Measurements from ENCODE around the gene WNT7B. TPM values are rescaled to one million over a fixed set of nuclear protein-coding genes. Genes with fewer than 3 reads are reported as not detected.

Gene WNT7B
- total RNA-seq, 4 donors from 2014 or later: not detected

DNA sequence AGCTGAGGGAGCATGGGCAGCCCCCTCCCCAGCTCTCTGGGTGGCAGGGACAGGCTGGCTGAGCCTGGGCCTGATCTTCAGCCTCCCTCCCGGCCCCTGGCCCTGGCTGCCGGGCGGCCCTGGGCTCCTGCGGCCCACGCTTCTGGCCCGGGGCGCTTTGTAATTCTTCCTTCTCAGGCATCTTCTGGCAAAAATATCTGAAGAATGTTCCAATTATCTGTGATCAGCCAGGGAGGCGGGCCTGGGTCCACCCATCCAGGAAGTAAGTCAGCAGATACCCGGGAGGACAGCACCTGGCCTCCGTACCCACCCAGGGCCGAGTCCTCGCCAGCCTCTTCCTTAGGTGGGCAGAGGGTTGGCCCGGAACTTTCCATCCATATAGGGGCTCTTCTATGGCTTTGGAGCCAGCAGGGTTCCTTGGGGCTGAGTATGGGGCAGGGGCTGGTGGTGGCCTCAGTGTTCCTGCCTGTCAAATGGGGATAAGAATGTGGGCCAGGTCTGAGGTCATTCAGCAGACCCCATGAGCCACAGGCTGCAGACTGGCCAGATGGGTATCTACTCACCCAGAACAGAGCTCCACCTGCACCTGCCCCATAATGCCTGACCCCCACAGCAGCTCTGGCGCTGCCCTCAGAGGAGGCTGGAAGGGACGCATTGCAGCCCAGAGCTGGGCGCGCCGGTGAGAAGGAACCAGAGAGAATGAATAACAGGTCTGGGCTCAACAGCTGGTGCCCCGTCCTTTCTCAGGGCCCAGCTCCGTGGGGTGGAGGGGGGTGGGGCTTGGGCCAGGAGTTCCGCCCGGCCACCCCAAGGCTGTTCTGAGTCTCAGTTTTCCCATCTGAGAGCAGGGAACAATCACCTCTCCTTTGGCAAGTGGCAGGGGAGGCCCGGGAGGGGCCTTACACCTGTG is 16.2 kb downstream of the WNT7B start:
- Histone ChIP-seq H3K4me3 (no peak overlapping the region), H3K27me3 (peaks cover 13% of the 10 kb centered on the region), H3K27ac (no peak overlapping the region), H3K36me3 (no peaks in the 10 kb centered on the region), H3K9me3 (no peaks in the 10 kb centered on the region), H3K4me1 (no peaks in the 10 kb centered on the region)
- 76% methylated on average over 23 of the region's 23 CpGs; no CpG with 5 or more reads in 1 of the 2 donors for WGBS, 2 donors (ENCODE audit: low coverage in 1 of 2)
- intact Hi-C loops (cut with DNase I; ENCODE audit: low total_unique reads): no loop called here
- in situ Hi-C loops (cut with MboI; ENCODE audit: low pct_ligation_motif_present in 1 of 4, low pct_unique_long_range_greater_than_20kb in 1 of 4, low sequenced_read_pairs in 3 of 4): no loop called here
- DNase-seq: no peak
- TF ChIP-seq POLR2A (IDR thresholded peaks at IDR 0.05) (no peak), EP300 (IDR thresholded peaks at IDR 0.05; ENCODE audit: low read depth) (no peak), POLR2AphosphoS5 (IDR thresholded peaks at IDR 0.05) (no peak)
- TF ChIP-seq, protein P1, sequence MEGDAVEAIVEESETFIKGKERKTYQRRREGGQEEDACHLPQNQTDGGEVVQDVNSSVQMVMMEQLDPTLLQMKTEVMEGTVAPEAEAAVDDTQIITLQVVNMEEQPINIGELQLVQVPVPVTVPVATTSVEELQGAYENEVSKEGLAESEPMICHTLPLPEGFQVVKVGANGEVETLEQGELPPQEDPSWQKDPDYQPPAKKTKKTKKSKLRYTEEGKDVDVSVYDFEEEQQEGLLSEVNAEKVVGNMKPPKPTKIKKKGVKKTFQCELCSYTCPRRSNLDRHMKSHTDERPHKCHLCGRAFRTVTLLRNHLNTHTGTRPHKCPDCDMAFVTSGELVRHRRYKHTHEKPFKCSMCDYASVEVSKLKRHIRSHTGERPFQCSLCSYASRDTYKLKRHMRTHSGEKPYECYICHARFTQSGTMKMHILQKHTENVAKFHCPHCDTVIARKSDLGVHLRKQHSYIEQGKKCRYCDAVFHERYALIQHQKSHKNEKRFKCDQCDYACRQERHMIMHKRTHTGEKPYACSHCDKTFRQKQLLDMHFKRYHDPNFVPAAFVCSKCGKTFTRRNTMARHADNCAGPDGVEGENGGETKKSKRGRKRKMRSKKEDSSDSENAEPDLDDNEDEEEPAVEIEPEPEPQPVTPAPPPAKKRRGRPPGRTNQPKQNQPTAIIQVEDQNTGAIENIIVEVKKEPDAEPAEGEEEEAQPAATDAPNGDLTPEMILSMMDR (IDR thresholded peaks at IDR 0.05): no peak

DNA sequence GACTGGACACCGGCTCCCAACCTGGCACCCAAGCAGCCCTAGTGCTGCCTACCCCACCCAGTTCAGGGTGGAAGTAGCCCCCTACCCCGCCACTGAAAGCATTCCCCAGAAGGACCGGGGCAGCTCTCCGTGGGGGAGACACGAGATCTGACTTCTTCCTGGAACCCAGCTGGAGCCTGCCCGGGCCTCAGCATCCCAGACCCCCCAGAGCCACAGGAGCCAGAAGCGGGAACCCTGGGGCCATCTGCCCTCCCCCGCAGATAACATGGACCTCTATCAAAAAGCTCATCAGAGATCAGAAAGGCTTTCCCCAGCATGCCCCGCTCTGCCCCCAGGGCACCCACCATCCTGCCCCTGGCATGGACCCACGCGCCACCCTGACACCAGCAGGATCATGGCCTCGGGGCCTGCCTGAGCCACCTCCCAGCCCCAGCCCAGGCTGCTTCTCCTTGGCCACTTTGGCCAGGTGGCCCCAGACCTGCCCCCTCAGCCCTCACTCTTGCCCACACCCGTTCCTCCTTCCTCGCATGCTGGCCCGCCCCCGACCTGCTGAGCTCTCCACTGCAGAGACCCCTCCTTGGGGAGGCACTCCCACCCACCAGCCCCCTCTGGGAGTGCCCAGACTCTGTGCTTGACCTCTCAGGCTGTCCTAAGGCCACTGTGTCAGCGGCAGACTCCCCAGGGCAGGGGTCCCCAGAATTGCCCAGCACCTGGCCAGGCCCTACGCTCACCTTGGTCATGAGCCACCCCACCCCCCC is 17.1 kb downstream of the WNT7B start:
- in situ Hi-C loops (cut with MboI; ENCODE audit: low pct_ligation_motif_present in 1 of 4, low pct_unique_long_range_greater_than_20kb in 1 of 4, low sequenced_read_pairs in 3 of 4): no loop called here
- 76% methylated on average over 16 of the region's 18 CpGs; no CpG with 5 or more reads in 1 of the 2 donors for WGBS, 2 donors (ENCODE audit: low coverage in 1 of 2)

DNA sequence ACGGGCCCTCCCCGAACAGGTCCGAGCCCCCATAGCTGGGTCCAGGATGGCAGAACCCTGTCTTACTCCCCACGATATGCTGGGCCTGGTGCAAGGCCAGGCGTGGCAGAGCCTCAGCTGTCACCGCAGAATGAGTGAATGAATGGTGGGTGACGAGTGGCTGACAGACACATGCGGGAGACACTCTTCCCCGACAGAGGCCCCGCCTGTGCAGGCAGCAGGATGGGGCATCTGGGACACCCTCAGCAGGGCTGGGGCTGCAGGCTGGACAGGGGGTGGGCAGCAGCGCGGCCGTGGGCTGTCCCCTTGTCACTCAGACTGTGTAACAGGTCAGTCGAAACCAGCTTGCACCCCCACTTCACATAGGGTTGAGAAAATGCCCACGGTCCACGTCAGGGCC is 18.0 kb downstream of the WNT7B start:
- intact Hi-C loops (cut with DNase I; ENCODE audit: low total_unique reads): no loop called here
- Histone ChIP-seq H3K27me3 (peaks cover 16% of the 10 kb centered on the region), H3K4me1 (no peaks in the 10 kb centered on the region), H3K9me3 (no peaks in the 10 kb centered on the region), H3K36me3 (no peaks in the 10 kb centered on the region), H3K4me3 (no peak overlapping the region), H3K27ac (no peak overlapping the region)
- 83% methylated on average over 15 of the region's 16 CpGs; no CpG with 5 or more reads in 1 of the 2 donors for WGBS, 2 donors (ENCODE audit: low coverage in 1 of 2)
- no peak for DNase-seq
- no peak for TF ChIP-seq POLR2AphosphoS5 (IDR thresholded peaks at IDR 0.05)
- no peak for TF ChIP-seq POLR2A (IDR thresholded peaks at IDR 0.05)
- TF ChIP-seq, protein P1 (IDR thresholded peaks at IDR 0.05): no peak
- TF ChIP-seq EP300 (IDR thresholded peaks at IDR 0.05; ENCODE audit: low read depth): no peak
- in situ Hi-C loops (cut with MboI; ENCODE audit: low pct_ligation_motif_present in 1 of 4, low pct_unique_long_range_greater_than_20kb in 1 of 4, low sequenced_read_pairs in 3 of 4): no loop called here

More for the DNA sequence above, 17.1 kb downstream of the WNT7B start:
- no peak overlapping the region for H3K4me3 ChIP-seq
- no peaks in the 10 kb centered on the region for H3K4me1 ChIP-seq
- intact Hi-C loops (cut with DNase I; ENCODE audit: low total_unique reads): no loop called here
- no peak for DNase-seq
- no peaks in the 10 kb centered on the region for H3K36me3 ChIP-seq
- peaks cover 13% of the 10 kb centered on the region for H3K27me3 ChIP-seq
- no peak overlapping the region for H3K27ac ChIP-seq
- TF ChIP-seq EP300 (IDR thresholded peaks at IDR 0.05; ENCODE audit: low read depth): no peak
- TF ChIP-seq, protein P1 (IDR thresholded peaks at IDR 0.05): no peak
- no peak for TF ChIP-seq POLR2A (IDR thresholded peaks at IDR 0.05)
- no peak for TF ChIP-seq POLR2AphosphoS5 (IDR thresholded peaks at IDR 0.05)
- no peaks in the 10 kb centered on the region for H3K9me3 ChIP-seq

DNA sequence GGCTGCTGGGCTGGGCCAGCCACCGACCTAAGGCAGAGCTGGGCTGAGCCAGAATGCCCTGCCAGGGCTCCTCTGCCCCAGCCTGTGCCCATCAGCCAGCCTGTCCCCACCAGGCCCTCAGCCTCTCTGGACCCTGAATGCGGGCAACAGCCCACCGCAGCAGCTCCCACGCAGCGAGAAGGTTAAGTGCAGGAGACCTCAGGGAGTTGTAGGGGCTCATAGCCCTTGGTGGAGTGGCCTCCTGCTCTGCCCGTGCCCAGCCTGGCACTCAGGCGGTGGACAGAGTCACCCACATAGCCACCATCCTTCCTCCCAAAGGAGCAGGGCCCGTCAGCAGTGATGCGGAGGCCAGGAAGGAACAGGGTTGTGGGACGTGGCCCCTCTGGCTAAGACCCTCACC is 19.1 kb downstream of the WNT7B start:
- DNase-seq: no peak
- Histone ChIP-seq H3K36me3 (no peaks in the 10 kb centered on the region), H3K27ac (no peak overlapping the region), H3K27me3 (peaks cover 21% of the 10 kb centered on the region), H3K4me3 (no peak overlapping the region), H3K4me1 (no peaks in the 10 kb centered on the region), H3K9me3 (no peaks in the 10 kb centered on the region)
- WGBS, 2 donors (ENCODE audit: low coverage in 1 of 2): 89% methylated on average over 10 of the region's 10 CpGs; no CpG with 5 or more reads in 1 of the 2 donors
- intact Hi-C loops (cut with DNase I; ENCODE audit: low total_unique reads): no loop called here
- TF ChIP-seq EP300 (IDR thresholded peaks at IDR 0.05; ENCODE audit: low read depth): no peak
- no peak for TF ChIP-seq POLR2A (IDR thresholded peaks at IDR 0.05)
- TF ChIP-seq, protein P1 (IDR thresholded peaks at IDR 0.05): no peak
- no peak for TF ChIP-seq POLR2AphosphoS5 (IDR thresholded peaks at IDR 0.05)
- in situ Hi-C loops (cut with MboI; ENCODE audit: low pct_ligation_motif_present in 1 of 4, low pct_unique_long_range_greater_than_20kb in 1 of 4, low sequenced_read_pairs in 3 of 4): no loop called here

All from transverse colon (tissue), 4 donors.